ENCODE data around the gene OR2V1.

GRCh38 chr5:181173420-181174342 lies 42.7 kb upstream of the OR2V1 start:
- TF ChIP-seq POLR2A (IDR thresholded peaks at IDR 0.05) (no peak), CTCF (IDR thresholded peaks at IDR 0.05) (no peak)

Measured in prostate gland (tissue), 2 donors.